ENCODE results near the gene CCDC188.
A peak's percentile ranks its signal among the peaks of the same experiment; 100 is the strongest.

Gene CCDC188

GRCh38 chr22:20101638-20102037 is 49.2 kb downstream of the CCDC188 start:
- peak; percentile 13 for DNase-seq

- DNase-seq, result no peak
These were observed 51.6 kb downstream of the CCDC188 start for GRCh38 chr22:20099099-20099711.
